ENCODE results near the gene ADCK1. TPM values are rescaled to one million over a fixed set of nuclear protein-coding genes. Genes with fewer than 3 reads are reported as not detected.

Gene ADCK1
- total RNA-seq, 2 experiments from 2014 or later: 7.5 to 9.6 TPM

- H3K9me3 ChIP-seq (ENCODE audit: low read length): no peaks in the 10 kb centered on the region
- H3K4me3 ChIP-seq (ENCODE audit: low read depth, low read length, poor library complexity, severe bottlenecking): no peak overlapping the region
- H3K36me3 ChIP-seq (ENCODE audit: insufficient read depth, low read length): no peaks in the 10 kb centered on the region
- POLR2A ChIA-PET: interaction anchor here (0.6 kb wide), 1 partner anchor 660 kb away, joined by 3 read pairs; no protein-coding TSS in a partner anchor
- no peaks in the 10 kb centered on the region for H3K79me2 ChIP-seq (ENCODE audit: insufficient read depth, low read depth, low read length)
- CTCF ChIA-PET (ENCODE audit: unreplicated experiment): interaction anchor here (0.6 kb wide), 1 partner anchor 653 kb away, joined by 3 read pairs; no protein-coding TSS in a partner anchor
- no peak overlapping the region for H2AFZ ChIP-seq (ENCODE audit: low read length)
- no peak for DNase-seq (ENCODE audit: low spot score)
- H3K4me1 ChIP-seq (ENCODE audit: insufficient read depth, low read length, poor library complexity, severe bottlenecking): no peaks in the 10 kb centered on the region
- H3K9me2 ChIP-seq (ENCODE audit: insufficient read depth, low read length): no peaks in the 10 kb centered on the region
- H4K20me1 ChIP-seq (ENCODE audit: insufficient read depth, low read length): no peaks in the 10 kb centered on the region
- intact Hi-C loops (cut with micrococcal nuclease; ENCODE audit: unreplicated experiment): no loop called here
- H3K27ac ChIP-seq (ENCODE audit: low read depth, low read length, poor library complexity, severe bottlenecking): no peak overlapping the region
- TF ChIP-seq EZH2phosphoT487 (IDR thresholded peaks at IDR 0.05; ENCODE audit: borderline replicate concordance, low read depth, low read length) (no peak), CTCF (conservative IDR thresholded peaks at IDR 0.05; ENCODE audit: low read length) (no peak)
- no TSS peak for BruUV-seq (replicated peaks)
- no peak overlapping the region for H3K4me2 ChIP-seq (ENCODE audit: low read length)
Observed at GRCh38 chr14:77921818-77922217, 121.9 kb downstream of the ADCK1 start.

- Histone ChIP-seq H3K79me2 (ENCODE audit: insufficient read depth, low read depth, low read length) (no peaks in the 10 kb centered on the region), H3K27ac (ENCODE audit: low read depth, low read length, poor library complexity, severe bottlenecking) (no peak overlapping the region), H3K4me3 (ENCODE audit: low read depth, low read length, poor library complexity, severe bottlenecking) (no peak overlapping the region), H3K9me2 (ENCODE audit: insufficient read depth, low read length) (no peaks in the 10 kb centered on the region), H3K4me1 (ENCODE audit: insufficient read depth, low read length, poor library complexity, severe bottlenecking) (no peaks in the 10 kb centered on the region), H2AFZ (ENCODE audit: low read length) (no peak overlapping the region), H4K20me1 (ENCODE audit: insufficient read depth, low read length) (no peaks in the 10 kb centered on the region), H3K36me3 (ENCODE audit: insufficient read depth, low read length) (no peaks in the 10 kb centered on the region), H3K4me2 (ENCODE audit: low read length) (no peak overlapping the region), H3K9me3 (ENCODE audit: low read length) (no peaks in the 10 kb centered on the region)
- no peak for DNase-seq (ENCODE audit: low spot score)
- intact Hi-C loops (cut with micrococcal nuclease; ENCODE audit: unreplicated experiment): no loop called here
- TF ChIP-seq CTCF (conservative IDR thresholded peaks at IDR 0.05; ENCODE audit: low read length): no peak
- no peak for TF ChIP-seq EZH2phosphoT487 (IDR thresholded peaks at IDR 0.05; ENCODE audit: borderline replicate concordance, low read depth, low read length)
- BruUV-seq (replicated peaks): no TSS peak
- ChIA-PET CTCF (ENCODE audit: unreplicated experiment) (no interaction called here), POLR2A (no interaction called here)
Observed at GRCh38 chr14:77923131-77923936, 123.4 kb downstream of the ADCK1 start.
